NCI-H774 (cell line): Measurements from ENCODE around the gene IQSEC3.
A peak's percentile ranks its signal among the peaks of the same experiment; 100 is the strongest.
"Not testable (repeated sequence)": the region's sequence is repeated elsewhere in the genome, so short reads cannot be mapped to it uniquely, and the experiment has no call there.

Experiments
- DNase-seq: peaks from one replicate; lab custom pipeline; 2025; lab: John Stamatoyannopoulos, UW

Gene IQSEC3

DNA sequence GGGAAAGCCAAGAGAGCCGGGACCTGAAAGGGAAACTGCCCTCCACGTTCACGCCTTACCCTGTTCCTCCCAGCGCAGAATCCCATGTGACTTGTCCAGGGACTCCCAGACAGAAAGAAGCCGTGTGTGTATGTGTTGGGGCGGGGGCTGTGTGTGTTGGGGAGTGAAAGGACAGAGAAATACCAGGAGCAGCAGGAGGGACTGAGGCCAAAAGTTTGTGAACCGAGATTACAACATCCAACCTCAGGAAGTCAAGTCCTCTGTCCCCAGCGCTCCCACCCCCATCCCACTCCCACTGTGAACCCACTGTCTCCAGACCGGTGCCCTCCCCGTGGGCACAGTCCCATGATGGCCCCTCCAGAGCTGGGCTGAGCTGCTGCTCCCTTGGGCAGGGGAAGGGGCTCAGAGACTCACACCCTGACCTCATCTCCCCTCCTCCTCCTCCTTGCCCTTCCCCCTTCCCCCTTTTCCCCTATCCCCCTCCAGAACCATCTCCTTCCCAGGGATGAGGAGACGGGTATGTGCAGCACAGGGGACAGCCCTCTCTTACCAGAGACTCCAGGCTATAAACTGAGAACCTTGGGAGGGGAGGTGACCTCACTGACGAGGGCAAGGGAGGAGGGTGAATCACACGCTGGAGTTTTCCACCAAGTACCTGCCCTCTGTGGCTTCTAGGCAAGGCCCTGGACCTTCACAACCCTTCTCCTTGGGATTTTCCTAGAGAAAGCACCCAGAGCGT, 147.6 kb downstream of the IQSEC3 start, which contains the start of gene SLC6A12:
Gene SLC6A12, minus strand, starts transcription at position 155 of the 739 bp plus-strand sequence. CDS start 4,171 bp downstream, outside the sequence.
- DNase-seq, result no peak

GRCh38 chr12:215116-215515, 148.5 kb downstream of the IQSEC3 start:
- DNase-seq, result no peak

DNA sequence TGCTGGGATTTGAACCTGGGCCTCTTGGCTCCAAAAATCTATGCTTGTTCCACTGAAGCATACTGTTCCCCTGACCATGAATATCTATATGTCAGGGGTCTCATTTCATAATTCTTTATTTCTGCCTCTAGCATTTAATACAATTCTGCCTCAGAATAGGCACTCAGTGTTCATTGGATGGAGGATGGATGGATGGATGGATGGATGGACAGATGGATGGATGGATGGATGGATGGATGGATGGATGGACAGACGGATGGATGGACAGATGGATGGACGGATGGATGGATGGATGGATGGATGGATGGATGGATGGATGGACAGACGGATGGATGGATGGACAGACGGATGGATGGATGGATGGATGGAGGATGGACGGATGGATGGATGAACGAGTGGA, 150.5 kb downstream of the IQSEC3 start:
- not testable (repeated sequence) for DNase-seq

DNA sequence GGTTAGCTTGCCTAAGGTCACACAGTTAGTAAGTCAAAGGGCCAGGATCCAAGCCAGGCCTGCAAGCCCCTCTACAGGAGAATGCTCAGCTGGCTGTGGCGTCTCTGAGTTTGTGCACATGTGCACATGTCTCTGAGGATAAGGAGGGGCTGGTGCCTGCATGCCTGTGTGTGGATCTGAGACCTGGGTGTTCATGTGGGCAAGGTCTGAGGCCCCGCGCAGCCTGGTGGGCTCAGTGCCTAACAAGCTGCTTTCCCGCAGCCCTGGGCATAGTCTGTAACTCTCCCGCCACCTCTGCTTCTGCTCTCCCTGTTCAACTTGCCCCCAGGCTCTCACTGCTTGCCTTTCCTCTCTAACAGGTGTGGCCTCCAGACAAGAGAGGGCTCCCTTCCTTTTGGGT, 151.7 kb downstream of the IQSEC3 start:
- DNase-seq, result no peak

GRCh38 chr12:218728-219590, 152.4 kb downstream of the IQSEC3 start:
- no peak for DNase-seq

DNA sequence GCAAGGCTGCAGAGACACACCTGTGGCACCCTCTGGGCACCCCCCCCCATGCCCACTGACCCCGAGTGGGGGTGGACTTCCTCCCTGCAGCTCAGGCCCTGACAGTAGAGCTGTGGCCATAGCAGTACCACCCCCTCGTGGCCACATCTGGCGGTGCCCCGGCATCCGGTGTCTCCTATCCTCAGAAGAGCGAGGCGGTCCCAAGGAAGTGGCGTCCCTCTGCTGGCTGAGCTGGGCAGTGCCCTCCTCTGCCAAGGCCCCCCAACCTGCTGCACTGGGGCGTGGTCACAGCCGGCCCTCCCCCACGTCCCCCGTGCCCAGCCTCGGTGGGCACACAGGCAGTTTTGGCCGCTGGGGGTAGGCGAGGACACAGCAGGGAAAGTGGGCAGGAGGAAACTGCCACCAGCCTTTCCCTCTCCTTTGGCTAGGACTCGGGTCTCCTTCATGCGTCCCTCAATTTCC, 153.4 kb downstream of the IQSEC3 start:
- peak; percentile 77 for DNase-seq

DNA sequence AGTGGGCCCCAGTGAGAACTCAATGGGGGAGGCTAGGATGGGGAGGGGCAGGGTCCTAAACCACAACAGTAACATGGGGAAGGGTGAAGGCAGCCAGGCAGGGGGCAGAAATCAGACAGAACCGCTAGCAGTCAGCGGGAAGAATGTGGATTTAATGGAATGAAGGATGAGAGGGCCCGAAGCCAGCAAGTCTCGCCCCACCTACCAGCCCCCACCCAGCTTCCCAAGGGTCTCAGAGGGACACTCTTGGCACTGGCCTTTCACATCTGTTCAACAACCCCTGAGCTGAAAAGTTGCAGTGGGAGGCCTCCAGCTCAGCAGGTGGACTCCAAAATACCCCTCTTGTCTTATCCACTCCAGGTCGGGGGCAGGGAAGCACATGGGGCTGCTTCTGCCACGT, 153.9 kb downstream of the IQSEC3 start:
- DNase-seq, result no peak

DNA sequence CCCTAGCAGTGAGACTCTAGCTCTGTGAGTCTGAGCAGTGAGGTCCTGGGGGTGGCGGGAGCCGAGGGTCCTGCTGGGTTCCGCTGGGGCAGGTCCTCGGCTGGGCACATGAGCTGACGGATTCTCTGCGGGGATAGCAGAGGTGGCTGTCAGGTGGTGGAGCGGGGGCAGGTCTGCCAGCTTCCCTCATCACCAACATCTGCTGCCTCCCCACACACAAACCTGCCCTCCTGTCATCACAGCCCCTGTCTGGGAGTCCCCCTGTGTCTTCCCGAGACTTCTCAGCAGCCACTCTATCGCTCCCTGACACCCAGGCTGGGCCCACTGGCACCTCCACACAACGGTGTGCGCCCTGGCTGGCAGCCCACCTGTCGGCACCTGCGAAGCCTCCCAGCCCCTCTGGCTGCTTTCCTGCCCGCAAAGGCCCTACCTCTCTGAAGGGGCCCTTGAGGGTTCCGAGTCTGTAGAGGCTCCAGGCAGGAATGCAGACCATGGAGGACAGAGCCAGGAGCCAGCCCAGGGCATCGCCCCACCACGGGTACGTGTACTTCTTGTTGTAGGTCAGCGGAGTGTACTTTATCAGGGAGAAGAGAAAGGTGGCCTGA, 154.5 kb downstream of the IQSEC3 start:
- DNase-seq, result no peak

DNA sequence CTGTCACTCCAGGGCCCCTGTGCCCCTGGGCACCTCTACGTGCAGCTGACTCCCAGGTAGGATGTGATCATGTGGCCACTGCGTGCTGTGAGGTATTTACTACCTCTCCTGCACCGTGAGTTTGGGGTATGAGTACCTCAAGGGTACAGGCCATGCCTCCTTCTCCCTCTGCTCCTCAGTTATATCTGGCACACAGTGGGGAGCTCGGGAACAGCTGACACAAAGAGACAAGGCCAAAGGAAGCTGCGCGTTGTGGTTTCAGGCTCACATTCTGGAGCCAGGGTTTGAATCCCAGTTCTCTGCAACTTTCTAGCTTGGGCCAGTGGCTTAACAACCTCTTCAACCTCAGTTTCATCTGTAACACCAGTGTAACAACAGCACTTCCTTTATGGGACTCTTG, 155.2 kb downstream of the IQSEC3 start:
- no peak for DNase-seq

- no peak for DNase-seq
Observed at GRCh38 chr12:223841-224240, 157.3 kb downstream of the IQSEC3 start.

- DNase-seq, result no peak
Observed at GRCh38 chr12:224330-224729, 157.8 kb downstream of the IQSEC3 start.

GRCh38 chr12:225012-225411, 158.4 kb downstream of the IQSEC3 start:
- no peak for DNase-seq

DNA sequence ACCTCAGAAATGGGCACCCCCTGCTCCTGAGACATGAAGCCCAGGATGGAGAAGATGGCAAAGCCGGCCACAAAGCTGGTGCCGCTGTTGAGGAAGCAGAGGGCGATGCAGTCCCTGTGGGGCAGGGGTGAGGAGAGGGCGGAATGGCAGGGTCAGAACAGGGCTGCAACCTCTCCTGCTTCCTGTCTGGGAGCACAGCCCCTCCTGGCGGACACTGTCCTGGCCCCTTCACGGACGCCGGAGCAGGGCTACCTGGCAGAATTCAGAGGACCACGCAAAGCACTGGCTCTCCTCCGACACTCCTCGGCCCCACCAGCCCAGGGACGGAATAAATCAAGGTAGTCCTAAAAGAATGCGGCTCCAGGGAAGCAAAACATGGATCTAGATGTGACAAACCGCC, 159.8 kb downstream of the IQSEC3 start:
- no peak for DNase-seq

DNA sequence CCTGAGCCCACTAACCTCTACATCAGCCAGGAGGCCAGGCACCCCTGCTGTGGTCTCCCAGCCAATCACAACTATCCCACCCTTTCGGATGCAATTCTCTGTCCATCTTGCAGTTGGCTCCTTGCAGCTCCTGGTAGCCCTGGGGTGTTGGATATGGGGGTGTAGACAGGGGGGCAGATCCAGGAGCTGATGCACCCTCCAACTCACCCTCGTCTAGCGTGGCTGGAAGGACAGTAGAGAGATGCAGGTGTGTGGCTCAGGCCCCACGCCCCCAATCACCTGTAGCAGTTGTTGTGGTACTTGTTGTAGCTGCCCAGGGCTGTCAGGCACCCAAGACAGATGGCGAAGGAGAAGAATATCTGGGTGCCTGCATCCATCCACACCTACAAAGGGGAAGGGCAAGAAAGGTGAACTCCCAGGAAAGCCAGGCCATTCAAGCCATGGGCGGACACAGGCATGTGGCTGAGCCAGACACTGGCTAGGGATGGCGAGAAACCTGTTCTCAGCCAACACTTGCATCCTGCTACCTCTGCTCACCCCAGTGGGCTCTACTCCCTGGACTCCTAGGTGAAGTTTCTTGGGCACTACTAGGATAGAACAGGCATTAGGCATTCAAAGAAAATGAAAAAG, 160.8 kb downstream of the IQSEC3 start:
- DNase-seq, result no peak
